Stimulated activated CD4-positive, alpha-beta T cell treated with anti-CD3 and anti-CD28 coated beads, TNF-alpha, amount 100 ng/mL, for 48 hours (primary cell): ENCODE measurements around the gene KCNN4.

Experiments
- DNase-seq, 3 donors: peaks; one replicate each; pipeline ENCODE4 v3.0.0-alpha.2; 2020; ENCODE audit warnings: low read depth in 3 of 3

KCNN4 gene

DNA sequence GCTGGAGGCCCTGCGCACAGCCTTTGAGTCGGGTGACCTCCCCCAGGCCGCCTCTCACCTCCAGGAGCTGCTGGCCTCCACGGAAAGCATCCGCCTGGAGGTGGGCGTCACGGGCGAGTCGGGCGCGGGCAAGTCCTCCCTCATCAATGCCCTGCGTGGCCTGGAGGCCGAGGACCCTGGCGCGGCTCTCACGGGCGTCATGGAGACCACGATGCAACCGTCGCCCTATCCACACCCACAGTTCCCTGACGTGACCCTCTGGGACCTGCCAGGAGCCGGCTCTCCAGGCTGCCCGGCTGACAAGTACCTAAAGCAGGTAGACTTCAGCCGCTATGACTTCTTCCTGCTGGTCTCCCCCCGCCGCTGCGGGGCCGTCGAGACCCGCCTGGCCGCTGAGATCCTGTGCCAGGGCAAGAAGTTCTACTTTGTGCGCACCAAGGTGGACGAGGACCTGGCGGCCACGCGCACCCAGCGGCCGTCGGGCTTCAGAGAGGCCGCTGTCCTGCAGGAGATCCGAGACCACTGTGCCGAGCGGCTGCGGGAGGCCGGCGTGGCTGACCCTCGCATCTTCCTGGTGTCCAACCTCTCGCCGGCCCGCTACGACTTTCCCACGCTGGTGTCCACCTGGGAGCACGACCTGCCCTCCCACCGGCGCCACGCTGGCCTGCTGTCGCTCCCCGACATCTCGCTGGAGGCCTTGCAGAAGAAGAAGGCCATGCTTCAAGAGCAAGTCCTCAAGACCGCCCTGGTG, 62.0 kb downstream of the KCNN4 start:
- no peak for DNase-seq
